ENCODE measurements around the gene MAP3K19.

DNA sequence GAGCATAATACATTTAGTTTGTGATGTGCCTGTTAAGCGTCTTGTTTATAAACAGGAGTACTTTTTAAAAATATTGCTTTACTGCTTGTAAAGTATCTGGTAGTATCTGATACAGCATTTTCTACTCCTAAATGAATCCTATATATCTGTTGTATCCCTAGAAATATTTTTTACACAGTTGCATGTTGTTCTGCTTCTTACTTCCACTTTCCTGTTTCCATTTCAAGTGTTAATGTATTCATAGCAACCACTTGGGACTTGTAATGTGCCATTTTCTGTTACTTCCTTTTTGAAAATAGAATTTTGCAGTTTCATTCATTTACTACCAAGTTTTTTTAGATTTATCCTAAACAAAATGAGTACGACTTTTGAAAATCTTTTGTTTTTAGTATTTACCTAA lies 103.7 kb downstream of the MAP3K19 start:
- TF ChIP-seq POLR2AphosphoS5 (IDR thresholded peaks at IDR 0.05) = no peak
- no peak for TF ChIP-seq EP300 (IDR thresholded peaks at IDR 0.05)
- TF ChIP-seq, protein P1, sequence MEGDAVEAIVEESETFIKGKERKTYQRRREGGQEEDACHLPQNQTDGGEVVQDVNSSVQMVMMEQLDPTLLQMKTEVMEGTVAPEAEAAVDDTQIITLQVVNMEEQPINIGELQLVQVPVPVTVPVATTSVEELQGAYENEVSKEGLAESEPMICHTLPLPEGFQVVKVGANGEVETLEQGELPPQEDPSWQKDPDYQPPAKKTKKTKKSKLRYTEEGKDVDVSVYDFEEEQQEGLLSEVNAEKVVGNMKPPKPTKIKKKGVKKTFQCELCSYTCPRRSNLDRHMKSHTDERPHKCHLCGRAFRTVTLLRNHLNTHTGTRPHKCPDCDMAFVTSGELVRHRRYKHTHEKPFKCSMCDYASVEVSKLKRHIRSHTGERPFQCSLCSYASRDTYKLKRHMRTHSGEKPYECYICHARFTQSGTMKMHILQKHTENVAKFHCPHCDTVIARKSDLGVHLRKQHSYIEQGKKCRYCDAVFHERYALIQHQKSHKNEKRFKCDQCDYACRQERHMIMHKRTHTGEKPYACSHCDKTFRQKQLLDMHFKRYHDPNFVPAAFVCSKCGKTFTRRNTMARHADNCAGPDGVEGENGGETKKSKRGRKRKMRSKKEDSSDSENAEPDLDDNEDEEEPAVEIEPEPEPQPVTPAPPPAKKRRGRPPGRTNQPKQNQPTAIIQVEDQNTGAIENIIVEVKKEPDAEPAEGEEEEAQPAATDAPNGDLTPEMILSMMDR (IDR thresholded peaks at IDR 0.05) = no peak
